Hematopoietic multipotent progenitor cell (in vitro differentiated cells): ENCODE data around the gene TRIM29. TPM values are rescaled to one million over a fixed set of nuclear protein-coding genes. Genes with fewer than 3 reads are reported as not detected.
A peak's percentile ranks its signal among the peaks of the same experiment; 100 is the strongest.

Experiments used
- DNase-seq, 3 donors: peaks; one replicate each; pipeline ENCODE4 v3.0.0-alpha.2; 2011 to 2015; ENCODE audit warnings: low read depth in 2 of 3, low spot score in 2 of 3
- total RNA-seq: library from RNA; depleted of rRNA; stranded (reverse); fragments of >200 nt; gene quantifications from one replicate; pipeline ENCODE4 v1.2.3, GENCODE V29; 2012

Gene TRIM29
- total RNA-seq, 1 donor: under 0.01 TPM

DNA sequence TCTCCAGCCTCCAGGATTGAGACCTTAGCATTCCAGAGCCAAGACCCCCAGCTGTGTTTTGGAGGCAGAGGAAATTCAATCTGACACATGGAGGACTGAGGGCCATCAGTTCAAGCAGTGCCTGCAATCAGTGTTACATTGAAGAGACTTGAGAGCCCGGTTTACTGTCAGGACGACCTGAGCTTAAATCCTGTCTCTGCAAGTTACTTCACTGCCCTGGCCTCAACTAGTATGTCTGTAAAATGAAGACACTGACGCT is 35.1 kb downstream of the TRIM29 start:
- no peak for DNase-seq

DNA sequence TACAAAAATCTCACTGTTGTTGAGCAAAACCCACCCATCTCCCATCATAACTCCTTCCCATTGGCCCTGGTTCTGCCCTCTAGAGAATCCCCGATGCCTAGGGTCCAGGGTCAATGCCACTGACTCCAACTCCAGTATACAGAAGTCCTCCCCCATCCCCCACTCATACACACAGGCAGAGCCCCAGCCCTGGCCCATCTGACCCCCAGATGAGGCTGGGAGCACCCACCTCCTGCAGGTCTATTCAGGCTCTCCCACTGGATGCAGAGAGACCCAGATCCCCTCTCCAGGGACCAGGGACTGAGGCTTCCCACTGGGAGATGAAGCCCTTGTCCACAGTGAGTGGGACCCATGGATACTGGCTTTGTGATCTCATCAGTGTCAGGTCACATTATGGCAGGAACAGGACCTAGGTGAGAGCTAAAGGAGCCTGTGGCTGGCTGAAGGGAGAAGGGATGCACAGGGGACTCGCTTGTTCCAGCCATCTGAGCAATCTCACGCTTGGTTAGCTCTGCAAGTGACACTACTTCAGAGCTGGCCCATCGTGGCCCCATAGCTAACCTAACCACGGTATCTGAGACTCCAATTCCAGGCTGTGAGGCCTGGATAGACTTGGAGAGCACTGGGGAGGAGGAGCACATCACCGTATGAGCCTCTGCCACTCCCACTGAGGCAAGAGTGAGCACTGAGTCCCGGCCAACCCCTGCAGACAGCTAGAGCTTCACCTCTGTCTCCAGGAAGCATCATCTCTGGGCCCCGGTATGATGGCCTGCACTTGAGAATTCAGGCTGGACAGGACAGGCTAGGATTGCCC is 35.7 kb downstream of the TRIM29 start:
- no peak for DNase-seq

DNA sequence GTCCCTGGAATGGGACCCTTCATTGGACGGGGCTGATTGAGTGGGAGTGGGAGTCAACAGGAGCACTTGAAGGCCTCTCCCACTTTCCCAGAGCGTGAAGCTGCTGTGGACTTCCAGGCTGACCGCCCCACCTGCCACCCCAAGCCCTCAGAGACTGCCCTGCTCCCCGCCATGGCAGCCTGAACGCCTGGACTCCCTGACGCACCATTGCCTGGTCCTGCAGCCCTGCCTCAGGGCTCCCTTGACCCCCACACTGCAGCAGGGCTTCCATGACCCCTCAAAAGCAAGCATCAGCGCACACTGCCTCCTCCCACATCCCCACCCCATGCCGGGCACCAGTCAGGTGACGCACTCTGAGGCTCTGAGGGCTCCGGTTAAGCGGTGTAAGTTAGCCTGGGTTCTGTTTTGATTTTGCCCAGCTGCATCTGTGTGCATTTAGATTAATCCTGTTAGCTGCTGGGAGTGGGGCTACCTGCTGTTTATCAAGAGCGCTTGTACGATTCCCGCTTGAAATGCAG is 39.4 kb downstream of the TRIM29 start:
- DNase-seq: no peak

DNA sequence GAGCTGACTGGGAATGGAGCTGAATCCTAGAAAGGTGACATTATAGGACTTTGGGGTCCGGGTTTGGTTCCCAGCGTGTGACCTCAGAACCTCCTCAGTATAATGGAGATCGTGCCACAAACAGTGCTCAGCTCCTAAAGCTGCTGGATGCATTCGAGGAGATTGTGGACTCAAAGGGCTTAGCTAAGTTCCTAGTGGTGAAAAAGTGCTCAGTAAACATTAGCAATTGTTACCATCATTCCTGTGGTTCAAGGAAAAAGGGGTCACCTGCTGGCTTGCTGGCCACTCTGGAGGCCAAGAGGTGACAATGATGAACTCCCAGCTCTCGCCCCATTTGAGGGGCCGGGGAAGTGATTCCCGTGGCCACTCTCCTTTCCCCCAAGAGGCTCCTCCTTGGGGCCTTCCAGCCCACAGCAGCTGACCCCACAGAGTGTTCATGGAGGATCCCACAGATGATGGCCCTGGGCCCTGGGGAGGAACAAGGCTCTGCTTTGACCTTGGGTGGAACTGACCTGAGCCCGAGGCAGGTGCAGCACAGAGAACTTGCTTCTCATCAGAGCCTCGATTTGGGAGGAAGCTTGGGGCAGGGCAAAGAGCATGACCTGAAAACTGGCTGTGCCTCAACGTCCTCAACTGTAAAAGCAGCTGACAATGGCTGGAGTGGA is 40.1 kb downstream of the TRIM29 start:
- no peak for DNase-seq

DNA sequence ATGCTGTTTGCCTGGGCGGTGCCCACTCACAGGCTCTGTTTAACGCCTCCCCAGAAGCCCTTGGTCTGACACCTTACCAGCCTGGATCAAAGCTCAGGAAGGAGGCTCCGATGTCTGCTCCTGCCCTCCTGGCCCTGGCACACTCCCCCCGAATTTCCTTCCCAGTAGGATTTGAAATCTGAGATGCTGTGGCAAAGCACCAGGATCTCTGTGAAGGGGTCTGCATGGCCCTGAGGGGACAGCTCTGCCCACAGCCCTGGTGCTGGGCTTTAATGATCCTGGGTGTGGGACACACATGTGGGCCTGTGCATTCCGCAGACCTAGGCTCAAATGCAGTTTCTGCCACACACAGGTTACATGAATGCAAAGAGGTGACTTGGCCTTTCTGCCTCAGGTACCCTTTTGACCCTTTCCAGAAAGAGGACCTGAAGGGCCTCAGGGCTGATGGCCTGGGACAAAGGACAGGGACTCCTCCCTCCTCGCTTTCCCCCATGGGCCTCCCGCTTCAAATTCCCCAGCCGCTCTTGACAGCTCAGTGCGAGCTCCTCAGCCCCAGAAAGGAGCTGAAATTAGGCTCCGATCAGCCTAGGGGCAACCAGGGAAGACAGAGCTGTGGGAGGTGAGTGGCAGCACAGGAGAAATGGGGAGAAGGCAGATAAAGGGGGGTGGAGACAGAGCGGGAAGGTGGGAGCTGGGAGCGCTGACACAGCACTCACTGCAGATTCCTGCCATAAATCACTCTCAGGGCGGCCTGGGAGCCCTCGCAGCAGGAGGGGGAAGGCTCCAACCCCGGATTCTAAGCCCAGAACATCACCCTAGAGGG is 41.3 kb downstream of the TRIM29 start:
- DNase-seq: peak in 2 of 3 donors; percentile 34 to 45

DNA sequence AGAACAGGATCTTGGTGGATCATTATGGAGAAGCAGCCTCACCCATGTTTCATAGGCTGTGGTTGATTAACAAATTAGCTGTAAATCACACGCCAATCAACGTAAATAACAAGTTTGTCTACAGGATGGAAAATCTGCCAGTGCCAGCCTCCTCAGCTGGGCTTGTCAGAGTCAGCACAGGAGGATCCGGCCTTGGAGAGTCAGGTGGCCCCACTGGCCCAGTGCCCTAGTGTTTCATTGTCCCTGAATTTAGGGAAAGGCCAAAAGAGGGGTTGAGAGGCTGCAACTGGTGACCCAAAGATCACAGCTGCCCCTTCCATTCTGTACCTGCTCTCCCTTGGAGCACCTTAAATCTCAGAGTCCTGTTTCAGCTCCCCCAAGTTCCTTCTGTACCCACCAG is 42.4 kb downstream of the TRIM29 start:
- no peak for DNase-seq

DNA sequence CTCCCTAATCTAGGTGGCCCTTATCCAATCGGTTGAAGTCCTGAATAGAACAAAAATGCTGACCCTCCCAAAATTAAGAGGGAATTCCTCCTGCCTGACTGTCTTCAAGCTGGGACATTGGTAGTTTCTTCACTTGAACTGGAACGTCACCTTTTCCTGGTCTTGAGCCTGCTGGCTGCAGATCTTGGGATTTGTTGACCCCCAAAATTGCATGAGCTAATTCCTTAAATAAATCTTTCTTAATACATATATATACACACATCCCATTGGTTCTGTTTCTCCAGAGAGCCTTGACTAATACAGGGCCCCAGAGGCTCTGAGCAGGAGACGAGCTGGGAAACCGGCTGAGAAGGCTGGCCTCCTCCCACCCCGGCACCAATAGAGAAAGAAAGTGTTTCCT is 46.2 kb downstream of the TRIM29 start:
- DNase-seq: no peak

DNA sequence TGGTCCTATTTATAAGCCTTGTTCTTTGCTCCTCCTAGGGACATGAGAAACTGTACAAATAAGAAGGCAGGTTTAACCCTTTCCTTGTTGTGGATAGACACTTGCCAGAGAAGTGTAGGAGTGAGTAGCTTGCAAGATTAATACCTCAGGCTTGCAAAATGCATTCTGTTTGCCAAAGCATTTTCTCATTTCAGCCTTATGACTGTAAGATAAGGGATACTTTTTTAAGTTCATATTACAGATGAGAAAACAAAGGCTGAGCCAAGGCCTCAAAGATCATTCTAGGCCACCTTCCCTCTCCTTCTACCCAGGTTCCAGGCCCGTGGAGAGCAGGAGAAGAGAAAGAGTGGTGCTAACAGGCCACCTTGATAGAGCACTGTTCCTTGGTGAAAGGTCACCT is 46.8 kb downstream of the TRIM29 start:
- DNase-seq: no peak

DNA sequence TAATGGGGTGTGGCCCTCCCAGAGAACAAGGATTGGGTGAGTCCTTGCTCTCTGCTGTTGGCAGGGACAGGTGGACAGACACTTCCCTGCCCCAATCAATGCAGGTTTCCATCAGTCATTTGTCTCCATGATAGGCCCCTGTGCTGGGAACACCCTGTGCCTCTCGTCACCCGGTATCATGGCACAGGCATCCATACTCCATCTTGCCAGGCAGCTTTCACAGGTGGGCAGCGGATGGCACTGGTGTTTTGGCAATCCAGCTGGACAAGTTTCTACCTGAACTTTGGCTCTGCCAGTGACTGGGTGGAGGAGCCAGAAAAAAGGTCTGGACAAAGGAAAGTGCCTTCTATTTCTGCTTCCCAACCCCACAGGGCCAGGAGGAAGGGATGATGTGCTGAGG is 47.5 kb downstream of the TRIM29 start:
- DNase-seq: no peak

DNA sequence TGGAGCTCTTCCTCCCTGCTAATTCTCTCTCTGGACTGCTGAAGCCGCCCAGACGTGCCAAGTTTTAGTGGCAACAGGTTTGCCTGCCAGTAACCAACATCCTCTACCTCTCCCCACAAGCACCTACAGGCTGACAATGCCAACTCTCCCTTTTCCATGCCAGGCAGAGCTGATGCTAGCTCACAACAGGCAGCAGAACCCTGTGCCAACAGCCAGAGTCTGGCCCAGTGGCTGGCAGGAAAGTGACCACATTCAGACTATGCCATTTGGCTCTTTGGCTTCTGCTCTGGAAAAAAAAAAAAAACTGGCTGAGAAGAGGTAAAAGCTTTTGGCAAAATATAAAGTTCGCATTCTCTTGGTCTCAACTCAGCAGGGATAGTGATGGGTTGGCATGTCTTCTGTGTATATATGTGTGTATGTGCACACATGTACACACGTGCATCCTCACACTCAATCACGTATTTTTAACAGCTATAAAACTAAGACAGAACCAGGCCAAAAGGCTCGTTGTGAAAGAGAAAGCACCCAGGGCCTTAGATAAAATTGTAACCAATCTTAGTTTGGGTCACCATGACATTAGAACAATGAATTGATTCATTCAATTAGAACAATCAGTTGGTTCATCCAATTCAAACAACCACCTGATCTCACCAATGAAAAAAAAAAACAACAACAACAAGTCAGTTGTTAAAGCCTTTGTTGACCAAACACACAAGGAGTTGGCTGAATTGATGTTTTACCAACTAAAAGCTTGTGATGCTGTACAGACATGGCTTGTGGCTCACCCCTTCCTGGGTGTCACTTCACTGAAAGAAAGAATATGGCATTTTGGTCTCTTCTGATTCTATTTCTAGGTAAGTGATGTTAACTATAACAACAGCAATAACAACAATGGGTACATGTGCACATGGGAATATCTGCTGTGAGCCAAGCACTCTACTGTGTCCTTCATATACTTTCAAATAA is 48.6 kb downstream of the TRIM29 start:
- no peak for DNase-seq

DNA sequence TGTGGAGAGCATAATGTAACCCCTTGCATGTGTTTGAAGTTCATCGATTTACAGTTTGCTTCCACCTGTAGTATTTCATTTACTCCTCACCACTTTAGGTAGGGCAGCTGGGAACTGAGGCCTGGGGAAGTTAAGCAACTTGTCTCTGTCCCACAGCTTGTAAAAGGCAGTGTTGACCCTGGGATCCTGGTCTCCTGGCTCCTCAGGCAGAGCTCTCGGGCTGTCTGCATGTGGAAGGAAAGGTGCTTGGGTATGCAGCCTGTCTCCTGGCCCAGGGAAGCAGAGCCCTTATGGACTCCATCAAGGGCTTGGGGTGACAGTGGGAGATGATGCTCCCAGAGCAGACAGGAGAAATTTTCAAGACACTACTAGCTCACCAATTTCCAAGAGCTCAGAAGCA is 49.9 kb downstream of the TRIM29 start:
- no peak for DNase-seq

DNA sequence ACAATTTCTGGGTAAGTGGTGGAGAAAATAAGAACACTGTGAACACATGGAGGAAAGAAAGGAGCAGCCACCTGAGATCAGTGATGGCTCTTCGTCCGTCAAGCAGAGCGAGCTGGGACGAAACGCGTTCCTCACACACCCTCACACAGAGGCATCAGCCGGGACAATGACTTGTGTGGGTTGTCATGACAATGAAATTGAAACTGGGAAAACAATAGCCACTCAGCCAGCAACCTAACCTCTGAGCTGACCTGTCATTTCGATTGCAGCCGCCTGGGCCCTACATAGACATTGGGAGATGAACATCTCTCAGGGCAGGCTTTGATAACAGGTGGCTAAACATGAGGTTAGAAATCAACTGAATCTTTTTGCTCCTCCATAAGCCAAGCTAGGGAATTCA is 51.3 kb downstream of the TRIM29 start:
- no peak for DNase-seq

DNA sequence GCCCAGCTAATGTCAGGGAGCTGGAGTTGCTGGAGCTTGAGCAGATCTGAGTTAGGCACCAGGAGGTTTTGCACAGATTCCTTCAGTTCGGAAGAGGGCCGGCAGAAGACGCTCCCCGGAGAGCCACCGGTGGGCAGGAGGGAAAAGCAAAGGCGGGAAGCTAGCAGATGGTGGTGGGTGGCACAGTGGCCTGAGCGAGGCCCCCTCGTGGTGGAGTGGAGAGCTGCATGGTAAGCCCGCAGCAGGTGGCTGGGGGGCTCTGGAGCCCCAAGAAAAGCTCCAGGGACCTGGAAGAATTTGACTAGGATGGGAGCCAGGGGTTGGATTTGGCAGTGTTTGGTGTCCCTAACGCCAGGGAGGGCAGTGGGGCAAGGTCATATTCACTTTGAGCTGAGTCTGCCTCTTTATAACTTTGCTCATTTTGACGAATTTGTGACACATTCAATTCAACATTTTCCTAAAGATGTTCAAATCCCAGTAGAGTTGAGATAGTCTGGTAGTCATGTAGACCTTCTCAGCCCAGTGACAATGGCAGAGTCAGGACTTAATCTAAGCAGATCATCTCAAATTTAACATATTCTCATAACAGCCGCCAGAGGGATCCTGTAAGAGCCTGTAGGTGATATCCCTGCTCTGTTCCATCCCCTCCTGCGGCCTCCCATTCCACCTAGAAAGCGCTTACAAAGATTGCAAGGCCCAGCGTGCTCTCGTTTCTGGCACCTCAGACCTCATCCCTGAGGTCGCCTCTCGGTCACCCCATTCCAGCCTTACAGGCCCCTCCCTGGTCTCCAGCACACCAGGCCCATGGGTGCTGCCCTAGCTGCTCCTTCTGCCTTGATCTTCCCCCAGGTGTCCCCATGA is 57.9 kb downstream of the TRIM29 start:
- DNase-seq: peak in 2 of 3 donors; percentile 10 to 44

DNA sequence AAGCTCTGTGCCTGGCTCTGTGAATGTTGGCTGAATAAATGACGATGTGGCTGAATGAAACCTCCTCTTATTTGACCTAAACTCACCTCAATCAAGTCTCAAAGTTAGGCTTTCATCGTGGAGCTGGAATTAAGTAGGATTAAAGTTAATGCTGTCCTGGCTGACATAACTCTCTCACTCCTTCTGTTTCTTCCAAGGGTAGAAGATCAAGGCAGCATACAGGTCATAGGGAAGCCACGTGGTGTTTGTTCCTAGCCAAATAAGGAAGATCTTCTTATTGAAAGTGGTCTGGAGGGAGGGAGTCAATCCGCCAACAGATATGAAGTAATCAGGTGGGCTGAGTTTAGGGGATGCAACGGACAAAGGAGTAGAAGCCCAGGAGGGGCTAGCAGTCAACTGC is 59.5 kb downstream of the TRIM29 start:
- no peak for DNase-seq

DNA sequence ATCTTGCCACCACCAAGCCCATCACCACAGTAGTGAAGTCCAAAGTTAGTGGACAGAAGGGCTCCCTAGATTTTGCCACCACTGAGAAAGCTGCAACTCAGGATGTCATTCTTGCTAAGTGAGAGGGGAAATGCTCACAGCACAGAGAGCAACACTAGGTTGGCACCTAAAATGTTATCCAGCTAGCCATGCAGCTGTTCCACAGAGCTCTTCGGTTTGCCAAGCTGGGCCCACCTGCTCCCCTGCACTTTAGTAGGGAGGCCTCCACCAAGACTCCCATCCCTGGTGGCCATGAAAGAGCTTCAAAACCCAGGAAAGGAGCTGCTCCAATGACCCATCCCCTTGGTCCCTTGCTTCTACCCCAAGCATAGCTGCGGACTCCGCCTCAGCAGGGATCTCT is 63.8 kb downstream of the TRIM29 start:
- DNase-seq: no peak

DNA sequence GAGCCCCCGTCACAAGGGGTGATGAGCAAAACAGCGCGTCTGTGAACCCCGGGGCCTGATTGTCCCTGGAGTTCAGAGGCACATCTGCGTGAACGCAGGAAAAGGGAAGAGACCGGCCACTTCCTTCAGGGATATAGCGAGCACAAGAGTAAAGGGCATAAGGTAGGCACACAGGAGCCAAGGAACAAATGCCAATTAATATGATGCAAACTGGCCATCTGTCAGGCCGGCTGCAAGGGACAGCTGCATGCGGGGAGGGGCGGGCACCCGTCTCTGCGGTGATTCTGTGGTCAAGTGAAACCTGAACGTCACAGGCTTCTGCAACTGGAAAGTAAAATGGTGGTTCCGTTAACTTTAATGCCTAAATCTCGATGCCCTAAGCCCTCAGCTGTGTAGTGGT is 64.7 kb downstream of the TRIM29 start:
- no peak for DNase-seq

DNA sequence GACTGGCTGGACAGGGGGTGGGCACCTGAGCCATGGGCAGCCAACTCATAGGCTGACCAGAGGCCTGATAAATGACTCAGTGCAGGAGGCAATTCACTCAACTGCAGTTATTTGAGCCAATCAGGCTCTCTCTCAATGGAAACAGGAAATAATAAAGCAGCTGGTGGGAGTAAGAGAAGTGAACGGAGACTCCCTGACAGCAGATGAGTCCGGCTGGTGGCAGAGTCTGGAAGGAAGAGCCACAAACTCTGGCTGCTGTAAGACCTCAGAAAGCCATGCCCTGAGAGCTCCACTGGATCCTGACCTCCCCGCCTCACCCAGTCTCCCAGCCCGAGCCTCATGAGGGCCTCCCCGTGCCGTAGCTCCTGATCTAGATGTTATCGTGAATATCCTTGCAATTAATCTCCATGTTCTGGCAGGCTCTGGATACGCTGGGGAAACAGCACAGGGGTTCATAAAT is 69.8 kb downstream of the TRIM29 start:
- peak in 2 of 3 donors; percentile 53 to 88 for DNase-seq

DNA sequence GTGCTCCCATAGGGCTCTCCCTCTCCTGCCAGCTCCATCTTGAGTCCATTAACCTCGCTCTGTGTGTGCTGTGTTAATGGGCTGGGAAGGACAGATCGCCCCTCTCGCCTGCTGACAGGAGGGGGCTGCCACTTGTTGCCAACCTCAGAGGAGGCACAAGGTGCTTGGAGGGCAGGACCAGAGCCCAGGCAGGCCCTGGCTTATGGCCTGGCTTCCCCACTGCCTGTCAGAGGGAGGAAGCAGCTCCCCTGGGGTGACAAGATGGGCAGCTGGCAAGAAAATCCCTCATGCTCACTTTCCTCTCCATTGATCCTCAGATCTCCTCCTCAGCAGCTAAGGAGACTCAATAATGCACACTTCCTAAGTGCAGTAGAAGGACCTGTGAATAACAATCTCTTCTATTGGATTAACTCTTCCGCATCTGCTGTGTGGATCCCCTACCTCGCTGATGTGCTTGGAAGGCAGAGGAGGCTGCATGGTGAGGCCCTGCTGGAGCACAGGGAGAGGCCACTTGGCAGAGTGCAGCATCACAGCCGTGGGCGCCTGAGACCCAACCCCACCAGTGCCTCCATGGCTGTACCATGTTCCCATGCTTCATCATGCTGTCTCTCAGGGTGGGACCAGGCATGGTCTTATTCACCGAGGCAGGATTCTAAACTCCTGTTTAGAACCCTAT is 70.3 kb downstream of the TRIM29 start:
- no peak for DNase-seq
